Stimulated activated naive CD8-positive, alpha-beta T cell treated with anti-CD3 and anti-CD28 coated beads, Interleukin-15, Interleukin-2, amounts not matched to agents 100 ng/mL and 50 ng/mL, for 24 hours (primary cell): ENCODE results near the gene BRD3OS.
A peak's percentile ranks its signal among the peaks of the same experiment; 100 is the strongest.
"Not testable (repeated sequence)": the region's sequence is repeated elsewhere in the genome, so short reads cannot be mapped to it uniquely, and the experiment has no call there.

Source experiments
- H3K27ac Mint-ChIP-seq: one replicate; pipeline ENCODE4 v1.8.0; 2021; ENCODE audit warnings: mild to moderate bottlenecking, mixed read lengths
- H3K27me3 Mint-ChIP-seq: one replicate; pipeline ENCODE4 v1.8.0; 2021; ENCODE audit warnings: mixed read lengths
- H3K36me3 Mint-ChIP-seq: one replicate; pipeline ENCODE4 v1.8.0; 2021; ENCODE audit warnings: low read depth, mixed read lengths
- H3K4me1 Mint-ChIP-seq: one replicate; pipeline ENCODE4 v1.8.0; 2021; ENCODE audit warnings: low read depth, mixed read lengths
- H3K4me3 Mint-ChIP-seq: one replicate; pipeline ENCODE4 v1.8.0; 2021; ENCODE audit warnings: mild to moderate bottlenecking, mixed read lengths
- H3K9me3 Mint-ChIP-seq: one replicate; pipeline ENCODE4 v1.8.0; 2021; ENCODE audit warnings: mixed read lengths

The BRD3OS gene

DNA sequence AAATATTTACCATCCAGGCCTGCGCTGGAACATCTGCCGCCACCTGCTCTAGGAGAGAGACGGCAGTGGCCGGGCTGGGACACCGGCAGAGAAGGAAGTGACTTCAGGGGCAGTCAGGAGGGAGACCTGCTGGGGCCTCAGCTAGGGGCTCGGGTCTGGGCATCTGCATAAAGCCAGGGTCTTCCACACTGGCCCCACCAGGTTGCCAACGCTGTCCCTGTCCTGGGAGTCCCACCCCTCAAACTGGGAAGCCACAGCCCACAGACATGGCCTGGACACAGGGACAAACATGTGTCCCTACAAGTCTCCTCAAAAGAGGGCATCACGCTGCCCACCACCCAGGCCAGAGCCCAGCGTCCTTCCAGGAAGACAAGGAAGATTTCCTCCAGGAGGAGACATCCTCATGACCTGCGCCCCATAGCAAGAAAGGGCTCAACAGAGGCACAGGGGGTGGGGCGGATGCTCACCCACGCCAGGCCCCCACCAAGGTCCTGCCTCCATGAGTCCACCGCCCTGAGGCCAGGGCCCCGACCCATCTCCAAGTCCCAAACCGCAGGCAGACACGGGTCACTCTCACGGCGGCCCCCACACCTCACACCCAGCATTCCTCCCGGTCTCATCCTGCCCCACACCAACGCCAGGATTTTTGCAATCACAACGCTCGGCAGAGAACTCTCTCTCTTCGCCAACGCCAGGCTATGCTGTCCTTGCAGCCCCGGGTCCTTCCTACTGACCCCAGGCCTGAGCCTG is 42.1 kb upstream of the BRD3OS start:
- Mint-ChIP-seq H3K27ac (no peak overlapping the region), H3K27me3 (no peaks in the 10 kb centered on the region), H3K4me1 (no peaks in the 10 kb centered on the region), H3K9me3 (no peaks in the 10 kb centered on the region), H3K4me3 (no peak overlapping the region), H3K36me3 (no peaks in the 10 kb centered on the region)

DNA sequence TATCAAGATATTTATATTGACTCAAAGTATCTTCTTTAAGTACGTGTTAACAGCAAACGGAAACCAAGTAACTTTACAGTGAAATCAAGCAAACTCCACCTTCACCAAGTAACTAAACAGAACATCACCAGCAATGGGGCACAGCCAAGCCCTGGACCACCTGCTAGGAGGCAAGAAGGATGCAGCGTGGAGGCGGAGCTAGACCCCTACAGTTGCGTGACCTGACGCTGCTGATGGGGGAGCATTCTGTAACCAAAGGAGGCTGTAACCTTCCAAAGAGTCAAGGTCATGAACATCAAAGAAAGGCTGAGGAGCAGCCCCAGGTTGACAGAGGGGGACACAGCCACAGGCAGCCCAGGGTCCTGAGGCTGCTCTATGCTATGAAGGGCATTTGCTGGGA is 39.2 kb upstream of the BRD3OS start:
- no peak overlapping the region for H3K4me3 Mint-ChIP-seq
- H3K4me1 Mint-ChIP-seq = no peaks in the 10 kb centered on the region
- no peaks in the 10 kb centered on the region for H3K9me3 Mint-ChIP-seq
- no peaks in the 10 kb centered on the region for H3K27me3 Mint-ChIP-seq
- H3K36me3 Mint-ChIP-seq = no peaks in the 10 kb centered on the region
- H3K27ac Mint-ChIP-seq = no peak overlapping the region

GRCh38 chr9:133986774-133987445 is 38.4 kb upstream of the BRD3OS start:
- Mint-ChIP-seq H3K27me3 (no peaks in the 10 kb centered on the region), H3K4me1 (no peaks in the 10 kb centered on the region), H3K36me3 (no peaks in the 10 kb centered on the region), H3K9me3 (no peaks in the 10 kb centered on the region), H3K27ac (no peak overlapping the region), H3K4me3 (no peak overlapping the region)

DNA sequence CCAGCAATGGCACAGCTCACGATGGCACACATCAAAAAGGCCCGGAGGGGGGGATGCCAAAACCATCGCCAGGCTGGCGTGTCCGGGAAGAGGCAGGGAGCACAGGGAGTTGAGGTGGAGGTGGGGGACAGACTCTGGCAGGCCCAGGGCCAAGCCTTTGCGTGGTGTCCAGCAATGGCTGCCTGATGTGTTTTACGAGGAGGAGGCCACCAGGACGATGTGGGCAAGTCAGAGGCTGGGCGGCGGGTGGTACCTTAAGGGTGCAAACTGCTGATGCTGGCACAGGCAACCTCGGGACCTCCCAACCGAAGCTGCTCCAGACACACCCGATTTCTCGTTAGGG is 37.9 kb upstream of the BRD3OS start:
- no peaks in the 10 kb centered on the region for H3K9me3 Mint-ChIP-seq
- no peaks in the 10 kb centered on the region for H3K4me1 Mint-ChIP-seq
- H3K27ac Mint-ChIP-seq = no peak overlapping the region
- no peak overlapping the region for H3K4me3 Mint-ChIP-seq
- no peaks in the 10 kb centered on the region for H3K27me3 Mint-ChIP-seq
- H3K36me3 Mint-ChIP-seq = no peaks in the 10 kb centered on the region

GRCh38 chr9:133987946-133988665 is 37.2 kb upstream of the BRD3OS start:
- Mint-ChIP-seq H3K27me3 (no peaks in the 10 kb centered on the region), H3K27ac (no peak overlapping the region), H3K9me3 (no peaks in the 10 kb centered on the region)

GRCh38 chr9:133988771-133989170 is 36.5 kb upstream of the BRD3OS start:
- H3K4me1 Mint-ChIP-seq, H3K36me3 Mint-ChIP-seq, H3K9me3 Mint-ChIP-seq, H3K27me3 Mint-ChIP-seq, H3K4me3 Mint-ChIP-seq, H3K27ac Mint-ChIP-seq: not testable (repeated sequence)

More at GRCh38 chr9:133987946-133988665, 37.2 kb upstream of the BRD3OS start:
- Mint-ChIP-seq H3K36me3 (no peaks in the 10 kb centered on the region), H3K4me3 (no peak overlapping the region), H3K4me1 (no peaks in the 10 kb centered on the region)

DNA sequence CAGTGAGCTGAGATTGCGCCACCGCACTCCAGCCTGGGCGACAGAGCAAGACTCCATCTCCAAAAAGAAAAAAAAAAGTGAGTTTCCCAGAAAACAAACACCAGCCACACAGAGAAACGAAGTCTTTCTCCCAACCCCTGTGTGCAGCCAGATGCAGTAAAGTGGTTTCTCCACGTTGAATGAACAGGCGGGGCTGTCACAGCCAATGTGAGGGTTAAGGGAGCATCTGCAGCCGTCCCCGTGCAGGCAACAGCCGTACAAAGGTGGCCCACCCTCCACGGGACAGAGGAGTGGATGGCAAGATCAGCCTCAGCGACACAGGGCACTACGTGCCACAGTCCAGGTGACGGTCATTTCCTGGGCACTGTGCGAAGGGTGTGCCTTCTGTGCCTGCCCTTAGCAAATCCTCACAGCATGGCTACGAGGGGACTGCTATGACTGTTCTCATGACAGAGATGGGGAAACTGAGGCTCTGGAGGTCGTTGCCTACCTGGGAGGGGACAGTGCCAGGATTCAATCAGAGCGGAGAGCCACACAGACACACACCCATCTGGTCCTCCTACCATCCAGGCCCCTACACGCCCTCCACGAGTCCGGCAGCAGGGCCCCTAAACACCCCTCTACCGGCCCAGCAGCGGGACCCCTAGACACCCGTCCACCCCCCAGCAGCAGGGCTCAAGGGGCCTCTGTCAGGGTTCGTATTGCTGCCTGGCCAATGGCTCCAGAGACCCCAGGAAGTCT is 35.5 kb upstream of the BRD3OS start:
- no peaks in the 10 kb centered on the region for H3K36me3 Mint-ChIP-seq
- peak overlapping the region; percentile 13 for H3K4me3 Mint-ChIP-seq
- no peaks in the 10 kb centered on the region for H3K9me3 Mint-ChIP-seq
- H3K27ac Mint-ChIP-seq = no peak overlapping the region
- H3K4me1 Mint-ChIP-seq = peaks cover 7% of the 10 kb centered on the region
- no peaks in the 10 kb centered on the region for H3K27me3 Mint-ChIP-seq

DNA sequence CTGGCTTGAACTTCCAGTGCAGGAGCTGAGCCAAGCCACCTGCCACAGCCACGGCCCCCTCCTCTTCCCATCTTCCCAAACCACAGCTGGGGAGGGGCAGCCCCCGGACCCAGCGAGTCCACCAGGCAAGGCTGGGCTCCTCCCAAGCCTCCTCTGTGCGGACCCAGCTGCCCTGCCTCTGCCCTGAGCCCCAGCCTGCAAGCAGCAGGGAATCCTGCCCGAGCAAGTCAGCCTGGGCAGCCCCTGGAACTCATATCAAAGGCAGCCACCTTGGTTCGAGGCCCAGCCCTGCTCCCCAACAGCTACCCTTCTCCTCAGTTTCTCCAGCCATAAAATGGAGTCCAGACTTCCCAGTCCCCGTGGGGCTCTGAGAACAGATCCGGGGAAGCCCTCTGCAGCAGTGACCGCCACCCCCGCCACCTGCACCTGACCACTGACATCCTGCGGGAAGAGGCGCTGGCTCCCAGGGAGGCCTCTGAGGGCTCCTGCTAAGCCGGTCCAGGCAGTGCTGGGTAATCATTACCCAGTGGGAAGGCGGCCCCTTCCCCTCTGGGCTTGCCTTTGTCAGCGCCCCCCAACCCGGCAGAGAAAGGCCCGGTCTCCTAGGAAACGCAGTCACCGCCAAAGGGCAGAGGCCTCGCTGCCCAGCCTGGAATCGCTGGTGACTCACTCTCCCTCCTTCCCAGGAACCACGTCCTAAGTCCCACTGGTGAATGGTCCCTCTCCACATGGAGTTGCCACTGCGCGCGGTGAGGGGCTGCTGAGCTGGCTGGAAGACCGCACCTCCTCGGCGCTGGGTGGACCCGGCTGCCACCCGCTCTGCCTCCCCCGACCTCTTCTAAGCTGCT is 34.7 kb upstream of the BRD3OS start:
- H3K4me3 Mint-ChIP-seq = peak overlapping the region; percentile 65
- H3K27me3 Mint-ChIP-seq = no peaks in the 10 kb centered on the region
- H3K9me3 Mint-ChIP-seq = no peaks in the 10 kb centered on the region
- no peaks in the 10 kb centered on the region for H3K36me3 Mint-ChIP-seq
- H3K4me1 Mint-ChIP-seq = peaks cover 7% of the 10 kb centered on the region
- H3K27ac Mint-ChIP-seq = no peak overlapping the region

GRCh38 chr9:133991214-133991921 is 33.9 kb upstream of the BRD3OS start:
- Mint-ChIP-seq H3K36me3 (no peaks in the 10 kb centered on the region), H3K27ac (no peak overlapping the region), H3K27me3 (no peaks in the 10 kb centered on the region), H3K9me3 (no peaks in the 10 kb centered on the region), H3K4me1 (peaks cover 7% of the 10 kb centered on the region), H3K4me3 (peak overlapping the region; percentile 65)

DNA sequence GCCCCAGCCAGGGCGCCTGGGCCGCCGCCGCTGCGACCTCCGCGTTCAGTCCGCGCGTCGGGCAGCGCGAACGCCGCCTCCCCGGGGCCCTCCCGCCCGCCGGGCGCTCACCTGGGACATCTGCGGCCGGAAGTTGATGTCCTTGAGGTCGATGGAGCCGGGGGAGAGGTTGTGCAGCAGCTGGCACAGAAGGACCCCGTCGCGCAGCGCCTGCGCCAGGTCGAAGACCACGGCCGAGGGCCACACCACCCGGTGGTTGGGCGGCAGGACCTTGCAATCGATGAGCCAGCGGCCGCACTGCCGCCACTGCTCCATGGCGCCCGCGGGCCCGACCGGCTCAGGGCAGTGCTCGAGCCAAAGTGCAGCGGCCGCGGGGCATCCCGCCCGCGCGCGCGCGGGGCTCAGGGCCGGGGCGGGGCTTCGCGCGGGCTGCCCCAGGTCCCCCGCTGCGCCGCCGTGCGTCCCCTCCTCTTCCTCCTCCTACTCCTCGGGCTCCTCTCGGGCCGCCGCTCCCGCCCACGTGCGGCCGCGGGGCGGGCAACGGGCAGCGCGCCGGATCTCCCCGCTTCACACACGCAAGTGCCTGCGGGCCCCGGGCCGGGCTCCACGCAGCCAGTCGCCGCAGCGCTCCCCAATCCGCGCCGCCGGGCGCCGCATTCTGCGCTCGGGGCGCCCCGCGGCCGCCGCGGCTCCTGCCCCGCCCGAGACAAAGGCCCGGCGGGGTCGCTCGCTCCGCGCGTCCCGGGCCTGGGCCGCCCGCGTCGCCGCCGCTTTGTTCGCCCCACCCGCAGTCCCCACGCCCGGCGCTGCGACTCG is 33.1 kb upstream of the BRD3OS start, which contains the start of gene VAV2:
Gene VAV2 (minus strand): TSS at position 361 of the 816 bp plus-strand sequence. CDS start 46 bp downstream, at position 315.
- Mint-ChIP-seq H3K4me1 (peaks cover 7% of the 10 kb centered on the region), H3K4me3 (peak within 1 kb of the TSS; percentile 65), H3K36me3 (no peaks in the 10 kb centered on the region), H3K27me3 (no peaks in the 10 kb centered on the region), H3K27ac (no peak within 1 kb of the TSS), H3K9me3 (no peaks in the 10 kb centered on the region)

- H3K4me1 Mint-ChIP-seq = peaks cover 7% of the 10 kb centered on the region
- H3K36me3 Mint-ChIP-seq = no peaks in the 10 kb centered on the region
- no peaks in the 10 kb centered on the region for H3K27me3 Mint-ChIP-seq
- H3K9me3 Mint-ChIP-seq = no peaks in the 10 kb centered on the region
- H3K4me3 Mint-ChIP-seq = peak overlapping the region; percentile 53
- no peak overlapping the region for H3K27ac Mint-ChIP-seq
Observed at GRCh38 chr9:133992780-133993634, 32.3 kb upstream of the BRD3OS start.

GRCh38 chr9:133993635-133994253 is 31.5 kb upstream of the BRD3OS start:
- Mint-ChIP-seq H3K36me3 (no peaks in the 10 kb centered on the region), H3K9me3 (no peaks in the 10 kb centered on the region), H3K4me1 (peaks cover 7% of the 10 kb centered on the region), H3K27me3 (no peaks in the 10 kb centered on the region), H3K4me3 (peak overlapping the region; percentile 53), H3K27ac (no peak overlapping the region)
